ENCODE results near the gene PNMA6F. TPM values are rescaled to one million over a fixed set of nuclear protein-coding genes. Genes with fewer than 3 reads are reported as not detected.
A peak's percentile ranks its signal among the peaks of the same experiment; 100 is the strongest.
"Not testable (repeated sequence)": the region's sequence is repeated elsewhere in the genome, so short reads cannot be mapped to it uniquely, and the experiment has no call there.

PNMA6F gene
- total RNA-seq, 2 donors from 2014 or later = not detected

- no peak overlapping the region for H3K4me3 Mint-ChIP-seq
- H3K4me1 Mint-ChIP-seq (ENCODE audit: low read depth in 2 of 2) = no peaks in the 10 kb centered on the region
- ATAC-seq (no peak), DNase-seq (ENCODE audit: low spot score) (peak; percentile 25)
- H3K36me3 Mint-ChIP-seq = no peaks in the 10 kb centered on the region
- no peak overlapping the region for H3K27ac Mint-ChIP-seq
- peaks cover 22 to 34% of the 10 kb centered on the region in 2 donors for H3K27me3 Mint-ChIP-seq
- H3K9me3 Mint-ChIP-seq = no peaks in the 10 kb centered on the region
Measured at GRCh38 chrX:153320555-153321184, 897 bp downstream of the PNMA6F start.

- not testable (repeated sequence) for H3K4me1 Mint-ChIP-seq (ENCODE audit: low read depth in 2 of 2); H3K27ac Mint-ChIP-seq; H3K9me3 Mint-ChIP-seq; H3K36me3 Mint-ChIP-seq; H3K4me3 Mint-ChIP-seq; DNase-seq (ENCODE audit: low spot score); ATAC-seq
- peaks cover 15 to 27% of the 10 kb centered on the region in 2 donors for H3K27me3 Mint-ChIP-seq
Measured at GRCh38 chrX:153320047-153320443, 1.5 kb downstream of the PNMA6F start.

- Mint-ChIP-seq H3K27ac (no peak overlapping the region), H3K9me3 (no peaks in the 10 kb centered on the region), H3K4me3 (no peak overlapping the region), H3K27me3 (peaks cover 10 to 23% of the 10 kb centered on the region in 2 donors), H3K36me3 (no peaks in the 10 kb centered on the region), H3K4me1 (ENCODE audit: low read depth in 2 of 2) (no peaks in the 10 kb centered on the region)
- ATAC-seq (no peak), DNase-seq (ENCODE audit: low spot score) (peak; percentile 45)
Measured at GRCh38 chrX:153319295-153320046, 2.1 kb downstream of the PNMA6F start.

GRCh38 chrX:153318811-153319210 is 2.8 kb downstream of the PNMA6F start:
- peaks cover 3 to 18% of the 10 kb centered on the region in 2 donors for H3K27me3 Mint-ChIP-seq
- no peaks in the 10 kb centered on the region for H3K4me1 Mint-ChIP-seq (ENCODE audit: low read depth in 2 of 2)
- no peak for ATAC-seq
- H3K36me3 Mint-ChIP-seq = no peaks in the 10 kb centered on the region
- H3K27ac Mint-ChIP-seq = no peak overlapping the region
- no peaks in the 10 kb centered on the region for H3K9me3 Mint-ChIP-seq
- DNase-seq (ENCODE audit: low spot score) = peak; percentile 51
- no peak overlapping the region for H3K4me3 Mint-ChIP-seq

- H3K36me3 Mint-ChIP-seq = no peaks in the 10 kb centered on the region
Measured at GRCh38 chrX:153317996-153318722, 3.4 kb downstream of the PNMA6F start.

GRCh38 chrX:153317306-153317705 is 4.3 kb downstream of the PNMA6F start:
- Mint-ChIP-seq H3K27me3 (peaks cover 0 to 14% of the 10 kb centered on the region in 2 donors), H3K36me3 (no peaks in the 10 kb centered on the region), H3K4me1 (ENCODE audit: low read depth in 2 of 2) (no peaks in the 10 kb centered on the region), H3K4me3 (no peak overlapping the region), H3K9me3 (no peaks in the 10 kb centered on the region), H3K27ac (no peak overlapping the region)
- DNase-seq (ENCODE audit: low spot score) (peak; percentile 35), ATAC-seq (no peak)

More at GRCh38 chrX:153317996-153318722, 3.4 kb downstream of the PNMA6F start:
- no peak overlapping the region for H3K4me3 Mint-ChIP-seq
- no peak overlapping the region for H3K27ac Mint-ChIP-seq
- ATAC-seq (no peak), DNase-seq (ENCODE audit: low spot score) (peak; percentile 44)
- no peaks in the 10 kb centered on the region for H3K4me1 Mint-ChIP-seq (ENCODE audit: low read depth in 2 of 2)
- no peaks in the 10 kb centered on the region for H3K9me3 Mint-ChIP-seq
- peaks cover 0 to 15% of the 10 kb centered on the region in 2 donors for H3K27me3 Mint-ChIP-seq

- Mint-ChIP-seq H3K27ac (no peak overlapping the region), H3K4me1 (ENCODE audit: low read depth in 2 of 2) (no peaks in the 10 kb centered on the region), H3K9me3 (no peaks in the 10 kb centered on the region), H3K27me3 (peaks cover 0 to 9% of the 10 kb centered on the region in 2 donors), H3K36me3 (no peaks in the 10 kb centered on the region), H3K4me3 (no peak overlapping the region)
- no peak for ATAC-seq
- peak; percentile 42 for DNase-seq (ENCODE audit: low spot score)
Measured at GRCh38 chrX:153312842-153313241, 8.7 kb downstream of the PNMA6F start.

- Mint-ChIP-seq H3K36me3 (no peaks in the 10 kb centered on the region), H3K27ac (no peak overlapping the region), H3K27me3 (peaks cover 0 to 9% of the 10 kb centered on the region in 2 donors), H3K4me3 (no peak overlapping the region), H3K4me1 (ENCODE audit: low read depth in 2 of 2) (no peaks in the 10 kb centered on the region), H3K9me3 (no peaks in the 10 kb centered on the region)
- ATAC-seq (no peak), DNase-seq (ENCODE audit: low spot score) (peak; percentile 48)
Measured at GRCh38 chrX:153312041-153312440, 9.5 kb downstream of the PNMA6F start.

- ATAC-seq (no peak), DNase-seq (ENCODE audit: low spot score) (no peak)
- Mint-ChIP-seq H3K27me3 (peaks cover 0 to 11% of the 10 kb centered on the region in 2 donors), H3K36me3 (no peaks in the 10 kb centered on the region), H3K9me3 (no peaks in the 10 kb centered on the region), H3K4me1 (ENCODE audit: low read depth in 2 of 2) (no peaks in the 10 kb centered on the region), H3K27ac (no peak overlapping the region), H3K4me3 (no peak overlapping the region)
Measured at GRCh38 chrX:153310901-153311300, 10.7 kb downstream of the PNMA6F start.

- peaks cover 14 to 32% of the 10 kb centered on the region in 2 donors for H3K27me3 Mint-ChIP-seq
- DNase-seq (ENCODE audit: low spot score) = peak; percentile 35
- no peaks in the 10 kb centered on the region for H3K9me3 Mint-ChIP-seq
- H3K4me1 Mint-ChIP-seq (ENCODE audit: low read depth in 2 of 2) = no peaks in the 10 kb centered on the region
- ATAC-seq = no peak
- H3K27ac Mint-ChIP-seq = no peak overlapping the region
- no peak overlapping the region for H3K4me3 Mint-ChIP-seq
- no peaks in the 10 kb centered on the region for H3K36me3 Mint-ChIP-seq
Measured at GRCh38 chrX:153307276-153308178, 14.0 kb downstream of the PNMA6F start.

GRCh38 chrX:153306527-153307115 is 14.9 kb downstream of the PNMA6F start:
- no peak overlapping the region for H3K27ac Mint-ChIP-seq
- H3K9me3 Mint-ChIP-seq = no peaks in the 10 kb centered on the region
- ATAC-seq (no peak), DNase-seq (ENCODE audit: low spot score) (peak; percentile 15)
- no peak overlapping the region for H3K4me3 Mint-ChIP-seq
- H3K36me3 Mint-ChIP-seq = no peaks in the 10 kb centered on the region
- H3K27me3 Mint-ChIP-seq = peaks cover 15 to 32% of the 10 kb centered on the region in 2 donors
- H3K4me1 Mint-ChIP-seq (ENCODE audit: low read depth in 2 of 2) = no peaks in the 10 kb centered on the region

- no peak for ATAC-seq
Measured at GRCh38 chrX:153305972-153306371, 15.6 kb downstream of the PNMA6F start.

More at GRCh38 chrX:153305972-153306371, 15.6 kb downstream of the PNMA6F start:
- H3K27ac Mint-ChIP-seq = no peak overlapping the region
- no peaks in the 10 kb centered on the region for H3K9me3 Mint-ChIP-seq
- no peaks in the 10 kb centered on the region for H3K4me1 Mint-ChIP-seq (ENCODE audit: low read depth in 2 of 2)
- H3K36me3 Mint-ChIP-seq = no peaks in the 10 kb centered on the region
- DNase-seq (ENCODE audit: low spot score) = peak; percentile 44
- no peak overlapping the region for H3K4me3 Mint-ChIP-seq
- peaks cover 21 to 33% of the 10 kb centered on the region in 2 donors for H3K27me3 Mint-ChIP-seq
